Erythroblast (primary cell): Measurements from ENCODE around the gene GMPR.
A peak's percentile ranks its signal among the peaks of the same experiment; 100 is the strongest.
"Not testable (repeated sequence)": the region's sequence is repeated elsewhere in the genome, so short reads cannot be mapped to it uniquely, and the experiment has no call there.

ENCODE experiments used
- DNase-seq, 2 experiments: peaks; one replicate each; lab custom pipeline; 2025; lab: John Stamatoyannopoulos, UW
- GATA1 ChIP-seq: IDR thresholded peaks from 2 replicates; pipeline ENCODE4 v1.6.1; 2011; ENCODE audit warnings: low read depth, mild to moderate bottlenecking, control low read depth, low read length, moderate library complexity
- POLR2A ChIP-seq: IDR thresholded peaks from 2 replicates; pipeline ENCODE4 v1.6.1; 2011; ENCODE audit warnings: mild to moderate bottlenecking, low read length

The GMPR gene

GRCh38 chr6:16248271-16248853, 10.0 kb downstream of the GMPR start:
- no peak for DNase-seq
- TF ChIP-seq GATA1: no peak
- TF ChIP-seq POLR2A: no peak

DNA sequence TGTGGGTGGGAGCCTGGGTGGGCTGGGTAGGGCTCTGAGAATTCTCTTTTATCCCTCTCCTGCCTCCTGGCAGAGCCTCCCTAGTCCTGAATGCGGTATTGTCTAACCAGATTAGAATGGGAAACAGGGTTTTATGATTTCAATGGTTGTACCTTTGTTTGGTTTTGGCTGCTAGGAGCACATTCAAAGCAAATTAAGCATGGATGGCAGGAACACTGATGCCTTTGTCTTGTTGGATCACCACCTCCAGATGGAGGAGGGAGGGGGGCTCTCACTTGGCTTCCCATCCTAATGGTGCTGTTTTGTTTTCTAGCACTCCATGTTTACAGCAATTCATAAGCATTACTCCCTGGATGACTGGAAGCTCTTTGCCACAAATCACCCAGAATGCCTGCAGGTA, 11.6 kb downstream of the GMPR start:
- no peak for TF ChIP-seq GATA1
- no peak for TF ChIP-seq POLR2A
- no peak for DNase-seq

GRCh38 chr6:16251706-16252105, 13.3 kb downstream of the GMPR start:
- DNase-seq: no peak
- TF ChIP-seq POLR2A (no peak), GATA1 (no peak)

DNA sequence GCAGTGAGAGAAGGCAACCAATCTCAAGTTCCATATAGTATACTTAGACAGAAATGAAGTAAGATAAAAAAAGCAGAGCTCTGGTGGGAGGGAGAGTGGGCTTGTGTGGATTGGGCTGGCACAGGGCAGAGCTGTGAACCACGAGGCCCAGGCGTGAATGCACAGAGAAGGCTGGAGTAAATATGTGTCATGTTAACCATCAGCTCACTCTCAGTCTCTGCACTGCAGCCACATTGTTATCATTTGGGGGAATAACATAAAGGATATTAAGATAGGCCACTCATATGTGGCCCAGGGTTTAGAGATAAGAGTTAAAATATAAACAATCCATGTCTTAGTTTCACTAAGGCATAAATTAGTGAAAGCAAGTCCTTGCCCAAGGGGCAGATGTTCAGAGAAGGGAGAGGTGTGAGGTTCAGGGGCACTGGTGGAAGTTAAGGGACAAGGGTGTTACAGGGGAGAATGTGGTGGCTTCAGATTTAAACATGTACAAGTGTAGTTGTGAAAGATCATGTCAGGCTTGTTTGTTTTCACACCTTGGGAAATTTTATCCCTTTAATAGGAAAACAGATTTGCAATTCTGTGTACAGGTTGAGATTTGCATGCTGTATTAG, 14.4 kb downstream of the GMPR start:
- DNase-seq: peak in 1 of 2 experiments; percentile 38
- TF ChIP-seq GATA1 (no peak), POLR2A (no peak)

DNA sequence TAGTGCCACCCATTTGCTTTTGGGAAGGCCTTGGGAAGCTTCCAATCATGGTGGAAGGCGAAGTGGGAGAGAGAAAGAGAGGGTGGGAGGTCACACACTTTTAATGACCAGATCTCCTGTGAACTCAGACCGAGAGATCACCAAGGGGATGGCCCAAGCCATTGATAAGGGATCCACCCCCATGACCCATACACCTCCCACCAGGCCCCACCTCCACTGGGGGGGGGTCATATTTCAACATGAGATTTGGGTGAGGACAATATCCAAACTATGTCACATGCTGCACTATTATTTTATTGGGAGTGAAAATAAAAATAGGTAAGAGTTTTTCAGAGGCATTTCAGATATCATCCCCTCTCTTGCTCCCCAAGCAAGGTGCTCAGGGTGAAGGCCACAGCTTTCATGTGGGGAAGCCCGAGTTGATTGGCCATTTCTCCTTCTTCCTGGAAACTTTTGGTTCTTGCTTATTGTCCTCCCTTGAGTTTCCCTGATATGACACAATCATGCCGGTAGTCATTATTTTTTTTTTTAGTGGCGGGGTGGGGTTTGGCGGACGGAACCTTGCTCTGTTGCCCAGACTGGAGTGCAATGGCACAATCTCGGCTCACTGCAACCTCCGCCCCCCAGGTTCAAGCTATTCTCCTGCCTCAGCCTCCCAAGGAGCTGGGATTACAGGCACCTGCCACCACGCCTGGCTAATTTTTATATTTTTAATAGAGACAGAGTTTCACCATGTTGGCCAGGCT, 15.2 kb downstream of the GMPR start:
- TF ChIP-seq POLR2A: no peak
- no peak for TF ChIP-seq GATA1
- no peak for DNase-seq

- DNase-seq: no peak
- TF ChIP-seq POLR2A: no peak
- TF ChIP-seq GATA1: no peak
Observed at GRCh38 chr6:16254535-16254934, 16.1 kb downstream of the GMPR start.

DNA sequence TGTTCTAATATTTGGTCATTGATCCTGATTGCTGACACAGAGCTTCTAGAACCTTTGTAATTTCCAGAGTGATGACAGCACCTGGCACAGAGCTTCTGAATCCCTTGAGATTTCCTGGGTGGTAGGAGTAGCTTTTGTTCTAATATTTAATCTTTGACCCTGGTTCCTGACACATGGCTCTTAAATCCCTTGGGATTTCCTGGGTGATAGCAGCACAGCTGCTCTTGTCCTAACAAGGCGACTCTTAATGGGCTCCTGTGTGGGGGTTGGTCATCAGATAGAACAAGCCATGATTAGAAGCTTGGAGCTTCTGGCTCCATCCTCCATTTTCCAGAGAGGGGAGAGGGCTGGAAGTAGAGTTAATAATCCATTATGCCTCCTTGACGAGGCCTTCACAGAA, 18.4 kb downstream of the GMPR start:
- TF ChIP-seq GATA1 (no peak), POLR2A (no peak)
- DNase-seq: no peak

GRCh38 chr6:16257999-16258708, 19.8 kb downstream of the GMPR start:
- peak; percentile 33 to 44 for DNase-seq
- TF ChIP-seq GATA1 (no peak), POLR2A (no peak)

DNA sequence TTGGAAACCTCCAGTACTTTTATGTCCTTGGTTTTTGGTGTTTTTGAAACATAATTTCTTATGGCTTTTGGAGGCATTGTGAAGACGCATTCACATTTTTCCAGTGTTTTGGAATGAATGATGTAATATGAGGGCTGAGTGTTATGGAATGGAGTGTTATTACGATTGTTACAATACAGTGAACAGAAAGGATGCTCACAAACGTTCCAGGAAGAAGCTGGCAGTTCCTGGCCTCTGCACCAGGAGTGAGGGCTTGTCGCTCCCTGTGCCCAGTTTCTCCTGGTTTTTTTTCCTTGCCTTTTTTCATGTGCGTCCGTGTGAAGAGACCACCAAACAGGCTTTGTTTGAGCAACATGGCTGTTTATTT, 20.3 kb downstream of the GMPR start:
- DNase-seq: no peak
- TF ChIP-seq POLR2A (no peak), GATA1 (no peak)

DNA sequence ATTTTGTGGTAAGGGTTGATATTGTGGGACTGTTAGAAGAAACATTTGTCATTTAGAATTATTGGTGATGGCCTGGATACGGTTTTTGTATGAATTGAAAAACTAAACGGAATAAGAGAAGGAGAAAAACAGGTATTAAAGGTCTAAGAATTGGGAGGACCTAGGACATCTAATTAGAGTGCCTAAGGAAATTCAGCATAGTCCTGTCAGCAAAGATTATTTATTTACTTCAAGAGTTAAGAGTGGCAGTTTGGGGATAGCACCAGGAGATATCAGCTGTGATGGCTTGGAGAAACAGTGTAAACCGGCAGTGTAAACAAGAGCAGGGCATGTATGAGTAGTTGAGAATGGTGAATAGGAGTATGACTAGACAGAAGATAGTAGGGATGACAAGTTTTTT, 21.2 kb downstream of the GMPR start:
- DNase-seq: not testable (repeated sequence)

DNA sequence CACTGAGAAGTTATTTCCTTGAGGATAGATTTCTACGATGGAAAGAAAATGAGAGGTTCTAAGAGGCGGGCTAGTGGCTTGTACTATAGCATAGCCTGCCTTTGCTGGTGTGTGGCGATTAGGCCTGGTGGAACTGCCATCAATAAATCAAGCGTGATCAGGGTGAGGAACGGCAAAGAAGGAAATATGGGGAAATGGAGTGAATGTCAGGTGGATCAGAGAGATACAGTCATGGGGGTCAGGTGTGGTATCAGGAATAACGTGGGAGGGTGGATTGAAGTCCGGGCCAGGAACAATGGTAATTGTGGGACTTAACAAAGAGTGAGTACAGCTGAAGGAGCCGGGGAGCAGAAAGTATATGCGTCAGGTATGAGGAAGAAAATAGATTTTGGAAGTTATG, 22.2 kb downstream of the GMPR start:
- not testable (repeated sequence) for DNase-seq

DNA sequence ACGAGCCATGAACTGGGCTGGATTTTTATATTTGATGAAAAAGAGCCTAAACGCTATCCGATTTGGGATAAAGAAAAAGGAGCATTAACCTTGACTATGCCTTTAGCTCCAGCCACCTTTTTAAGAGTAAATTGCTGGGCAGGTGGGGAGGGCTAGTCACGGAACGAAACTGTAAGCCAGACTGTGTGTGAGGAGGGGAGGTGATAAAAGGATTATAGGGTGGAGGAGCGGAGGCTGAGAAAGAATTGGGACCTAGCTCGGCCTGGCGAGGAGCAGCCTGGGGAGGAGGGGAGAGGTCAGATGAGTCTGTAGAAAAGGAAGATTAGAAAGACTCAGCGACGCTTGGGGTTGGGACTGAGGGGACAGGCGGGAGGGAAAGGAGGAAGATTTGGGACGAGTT, 24.4 kb downstream of the GMPR start:
- DNase-seq: not testable (repeated sequence)

DNA sequence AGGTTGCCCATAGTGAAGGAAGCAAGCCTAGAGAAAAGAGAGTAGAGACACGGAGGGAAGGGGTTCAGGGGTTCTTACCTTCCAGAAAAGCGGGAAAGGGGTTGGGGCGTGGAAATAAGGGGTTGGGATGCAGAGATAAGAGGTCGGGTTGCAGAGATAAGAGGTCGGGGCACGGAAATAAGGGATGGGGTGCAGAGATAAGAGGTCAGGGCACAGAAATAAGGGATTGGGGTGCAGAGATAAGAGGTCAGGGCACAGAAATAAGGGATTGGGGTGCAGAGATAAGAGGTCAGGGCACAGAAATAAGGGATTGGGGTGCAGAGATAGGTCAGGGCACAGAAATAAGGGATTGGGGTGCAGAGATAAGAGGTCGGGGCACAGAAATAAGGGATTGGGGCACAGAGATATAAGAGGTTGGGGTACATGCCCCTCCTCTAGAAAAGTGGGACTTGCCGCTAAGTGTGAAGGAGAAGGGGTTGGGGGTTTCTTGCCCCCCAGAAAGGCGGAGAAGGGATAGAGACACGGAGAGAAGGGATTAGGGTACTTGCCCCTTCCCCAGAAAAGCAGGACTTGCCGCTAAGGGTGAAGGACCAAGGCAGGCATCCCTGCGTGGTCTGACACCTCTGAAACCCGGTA, 25.2 kb downstream of the GMPR start:
- DNase-seq: peak; percentile 51 to 63

DNA sequence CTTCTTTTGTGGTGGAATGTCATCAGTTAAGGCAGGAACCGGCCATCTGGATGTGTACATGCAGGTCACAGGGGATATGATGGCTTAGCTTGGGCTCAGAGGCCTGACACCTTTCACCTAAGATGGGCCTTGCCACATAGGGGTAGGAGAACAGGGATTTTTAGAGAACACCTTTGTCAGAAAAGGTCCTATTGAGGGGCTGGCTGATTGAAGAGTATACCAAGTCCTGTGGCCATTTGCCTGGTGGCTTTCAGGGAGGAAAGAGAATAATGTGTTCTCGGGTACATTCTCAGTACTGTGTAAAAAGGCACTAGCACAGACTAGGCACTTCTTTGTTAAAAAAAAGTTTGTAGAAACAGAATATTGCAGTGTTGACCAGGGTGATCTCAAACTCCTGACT, 26.4 kb downstream of the GMPR start:
- TF ChIP-seq GATA1: no peak
- DNase-seq: no peak
